GM19467 (cell line): ENCODE data around the gene ETV2.
"Not testable (repeated sequence)": the region's sequence is repeated elsewhere in the genome, so short reads cannot be mapped to it uniquely, and the experiment has no call there.

Experiments used
- ATAC-seq: cut with Tn5 transposase; IDR thresholded peaks from one replicate; pipeline ENCODE4 v1.9.1; 2021; ENCODE audit warnings: mild to moderate bottlenecking, moderate library complexity; ENCODE audit not compliant: unreplicated experiment

ETV2 gene

DNA sequence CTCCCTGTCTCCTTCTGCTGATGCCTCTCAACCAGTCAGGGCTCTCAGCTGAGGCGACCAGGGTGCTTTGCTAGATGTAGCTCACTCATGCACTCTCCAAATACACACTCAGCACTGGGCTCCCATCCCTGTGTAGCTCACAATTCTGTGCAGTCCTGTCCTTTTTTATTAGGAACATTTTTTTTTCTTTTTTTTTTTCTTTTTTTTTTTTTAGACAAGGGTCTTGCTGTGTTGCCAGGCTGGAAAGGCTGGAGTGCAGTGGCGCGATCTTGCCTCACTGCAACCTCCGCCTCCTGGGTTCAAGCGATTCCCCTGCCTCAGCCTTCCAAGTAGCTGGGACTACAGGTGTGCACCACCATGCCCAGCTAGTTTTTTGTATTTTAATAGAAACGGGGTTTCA lies 13.3 kb downstream of the ETV2 start:
- ATAC-seq = not testable (repeated sequence)

DNA sequence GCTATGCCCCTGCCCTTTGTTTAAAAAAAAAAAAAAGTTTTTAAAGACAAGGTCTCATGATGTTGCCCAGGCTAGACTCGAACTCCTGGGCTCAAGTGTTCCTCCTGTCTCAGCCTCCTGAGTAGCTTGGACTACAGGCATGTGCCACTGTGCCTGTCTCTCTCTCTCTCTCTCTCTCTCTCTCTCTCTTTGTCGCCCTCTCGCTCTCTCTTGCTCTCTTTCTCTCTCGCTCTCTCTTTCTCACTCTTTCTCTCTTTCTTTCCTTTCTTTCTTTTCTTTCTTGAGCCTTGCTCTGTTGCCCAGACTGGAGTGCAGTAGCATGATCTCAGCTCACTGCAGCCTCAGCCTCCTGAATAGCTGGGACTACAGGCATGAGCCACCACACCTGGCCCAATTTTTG lies 14.1 kb downstream of the ETV2 start:
- no peak for ATAC-seq

DNA sequence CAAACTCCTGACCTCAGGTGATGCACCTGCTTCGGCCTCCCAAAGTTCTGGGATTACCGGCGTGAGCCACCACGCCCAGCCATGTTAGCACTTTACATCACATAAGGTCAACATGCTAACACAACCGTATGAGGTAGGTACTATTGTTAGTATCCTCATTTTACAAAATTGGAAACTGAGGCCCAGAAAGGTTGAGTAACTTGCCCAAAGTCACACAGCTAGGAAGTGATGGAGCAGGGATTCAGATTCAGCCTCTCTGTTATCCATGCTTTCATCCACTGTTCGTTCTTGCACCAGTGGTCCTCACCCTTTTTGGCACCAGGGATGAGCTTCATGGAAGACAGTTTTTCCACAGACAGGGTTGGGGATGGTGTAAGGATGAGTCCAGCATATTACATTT lies 15.2 kb downstream of the ETV2 start:
- ATAC-seq = no peak

DNA sequence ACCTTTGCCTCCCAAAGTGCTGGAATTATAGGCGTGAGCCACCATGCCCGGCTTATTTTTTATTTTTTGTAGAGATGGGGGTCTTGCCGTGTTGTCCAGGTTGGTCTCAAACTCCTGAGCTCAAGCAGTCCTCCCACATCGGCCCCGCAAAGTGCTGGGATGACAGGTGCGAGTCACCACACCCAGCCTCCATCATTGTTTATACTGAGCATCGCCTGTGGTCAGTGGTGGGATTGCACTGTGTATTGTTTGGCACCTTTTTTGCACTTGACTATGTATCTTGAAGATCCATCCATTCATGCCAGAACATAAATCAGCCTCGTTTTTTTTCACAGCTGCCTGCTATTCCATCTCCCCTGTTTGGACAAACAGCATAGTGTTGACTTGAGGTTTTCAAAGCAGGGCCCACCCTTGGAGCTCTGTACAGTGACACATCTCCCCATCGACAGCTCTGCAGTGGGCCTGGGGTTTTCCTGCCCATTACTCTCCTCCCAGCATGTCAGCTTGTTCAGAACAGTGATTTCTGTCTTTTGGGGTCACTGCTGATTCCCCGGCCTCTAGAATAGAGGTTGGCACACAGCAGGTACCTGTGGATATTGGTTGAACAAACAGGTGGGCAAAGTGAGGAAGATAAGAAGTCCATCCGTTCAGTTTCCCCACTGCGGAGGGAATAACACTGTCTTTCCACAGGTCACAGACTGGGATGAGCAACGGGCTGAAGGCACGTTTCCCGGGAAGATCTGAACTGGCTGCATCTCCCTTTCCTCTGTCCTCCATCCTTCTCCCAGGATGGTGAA lies 16.6 kb downstream of the ETV2 start:
- ATAC-seq = no peak

DNA sequence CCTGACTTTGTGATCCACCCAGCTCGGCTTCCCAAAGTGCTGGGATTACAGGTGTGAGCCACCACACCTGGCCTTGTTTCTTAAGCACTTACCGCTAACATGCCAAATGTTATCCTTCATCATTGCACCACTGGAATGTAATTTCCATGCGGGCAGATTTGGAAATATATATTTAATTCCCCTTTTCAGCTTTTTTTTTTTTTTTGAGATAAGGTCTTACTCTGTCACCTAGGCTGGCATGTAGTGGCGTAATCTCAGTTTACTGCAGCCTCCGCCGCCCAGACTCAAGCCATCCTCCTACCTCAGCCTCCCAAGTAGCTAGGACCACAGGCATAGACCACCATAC lies 20.4 kb downstream of the ETV2 start:
- no peak for ATAC-seq

DNA sequence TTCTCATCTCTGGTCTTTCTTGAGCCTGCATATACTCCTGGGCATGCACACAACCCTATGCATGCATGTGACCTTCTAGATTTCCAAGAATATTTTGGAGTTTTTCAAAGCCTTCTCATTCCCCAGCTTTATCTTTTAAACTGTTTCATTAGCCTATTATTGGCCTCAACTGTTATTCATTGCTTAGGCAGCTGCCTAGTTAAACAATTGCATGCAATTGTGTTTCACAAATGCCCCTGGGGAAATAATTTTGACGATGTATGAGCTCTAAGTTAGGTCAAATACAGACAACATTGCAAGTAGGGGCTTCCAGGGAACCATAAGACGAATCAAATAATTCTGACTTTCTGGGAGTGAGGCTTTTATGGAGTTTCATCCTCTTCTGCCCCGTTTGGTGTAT lies 22.4 kb downstream of the ETV2 start:
- no peak for ATAC-seq

DNA sequence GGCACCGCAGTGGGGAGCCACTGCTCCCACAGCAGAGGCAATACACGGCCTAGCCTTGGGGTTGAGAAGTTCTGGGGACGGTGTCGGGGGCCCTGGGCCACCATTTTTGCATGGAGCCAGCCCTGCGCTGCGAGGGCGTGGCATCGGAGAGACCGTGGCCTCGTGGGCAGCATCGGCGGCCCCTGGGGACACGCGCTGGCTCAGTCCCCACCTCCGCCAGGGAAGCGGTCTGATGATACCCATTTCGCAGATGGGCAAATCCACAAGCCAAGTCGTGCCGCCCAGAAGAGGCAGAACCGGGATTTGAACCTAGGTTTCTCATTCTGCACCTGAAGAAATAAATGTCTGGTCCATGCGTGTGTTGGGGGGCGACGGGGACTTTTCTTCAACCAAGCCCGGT lies 23.6 kb downstream of the ETV2 start:
- no peak for ATAC-seq

DNA sequence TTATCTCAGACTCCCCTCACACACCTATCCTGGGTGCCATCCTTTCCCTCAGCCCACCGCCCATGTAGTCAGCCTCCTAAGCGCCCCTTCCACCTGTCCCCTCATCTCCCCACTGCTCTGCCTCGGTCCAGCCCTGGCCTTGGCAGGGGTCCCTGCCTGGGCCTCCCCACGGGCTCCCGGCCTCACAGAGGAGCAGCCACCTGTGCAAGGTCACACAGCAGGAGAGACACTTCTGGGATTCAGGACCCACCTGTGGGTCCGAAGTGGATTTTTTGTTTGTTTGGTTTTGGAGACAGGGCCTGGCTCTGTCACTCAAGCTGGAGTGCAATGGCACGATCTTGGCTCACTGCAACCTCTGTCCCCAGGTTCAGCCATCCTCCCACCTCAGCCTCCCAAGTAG lies 24.1 kb downstream of the ETV2 start:
- ATAC-seq = no peak

DNA sequence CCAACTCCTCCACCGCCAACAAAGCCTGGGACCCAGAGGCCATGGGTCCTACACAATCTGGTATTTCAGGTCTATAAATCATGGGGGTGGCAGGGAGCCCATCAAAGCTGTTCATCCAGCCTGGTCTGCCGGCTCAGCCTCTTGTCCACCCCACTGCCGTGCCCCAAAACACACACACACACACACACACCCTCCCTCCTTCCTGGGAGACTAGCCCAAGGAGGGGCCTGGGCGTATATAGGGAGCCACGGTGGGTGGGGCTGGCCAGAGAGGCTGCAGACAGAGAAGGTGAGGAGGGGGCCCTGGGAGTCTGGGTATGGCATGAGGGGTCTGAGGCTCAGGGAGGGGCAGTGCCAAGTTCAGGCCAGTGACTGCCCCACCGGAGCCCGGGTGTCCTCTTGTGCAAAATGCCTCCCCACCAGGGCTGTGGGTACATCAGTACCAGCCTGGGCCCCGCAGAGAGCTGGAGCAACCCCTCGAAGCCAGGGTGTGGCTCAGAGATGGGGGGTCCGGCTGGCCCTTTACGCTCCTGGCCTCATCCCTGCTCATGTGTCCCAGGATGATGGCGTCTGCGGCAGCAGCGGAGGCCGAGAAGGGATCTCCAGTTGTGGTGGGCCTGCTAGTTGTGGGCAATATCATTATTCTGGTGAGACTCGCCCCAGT lies 24.8 kb downstream of the ETV2 start, which contains the start of gene UPK1A:
Gene UPK1A (plus strand): TSS at position 267 of the 663 bp plus-strand sequence. CDS start 296 bp downstream, at position 563.
- ATAC-seq = no peak

DNA sequence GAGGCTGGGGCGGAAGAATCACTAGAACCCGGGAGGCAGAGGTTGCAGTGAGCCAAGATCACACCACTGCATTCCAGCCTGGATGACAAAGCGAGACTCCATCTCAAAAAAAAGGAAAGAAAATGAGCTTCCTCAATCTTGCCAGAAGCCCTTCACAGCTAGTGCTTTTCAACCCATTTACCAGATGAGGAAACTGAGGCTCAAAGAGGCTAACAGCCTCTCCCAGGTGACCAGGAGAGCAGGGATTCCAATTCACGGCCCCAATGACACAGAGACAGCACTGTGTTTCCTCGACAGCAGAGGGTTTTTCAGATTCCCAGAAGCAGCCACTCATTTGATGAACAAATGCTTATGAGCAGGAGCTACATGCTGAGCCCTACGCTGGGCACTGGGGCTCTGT lies 28.0 kb downstream of the ETV2 start:
- ATAC-seq = no peak

DNA sequence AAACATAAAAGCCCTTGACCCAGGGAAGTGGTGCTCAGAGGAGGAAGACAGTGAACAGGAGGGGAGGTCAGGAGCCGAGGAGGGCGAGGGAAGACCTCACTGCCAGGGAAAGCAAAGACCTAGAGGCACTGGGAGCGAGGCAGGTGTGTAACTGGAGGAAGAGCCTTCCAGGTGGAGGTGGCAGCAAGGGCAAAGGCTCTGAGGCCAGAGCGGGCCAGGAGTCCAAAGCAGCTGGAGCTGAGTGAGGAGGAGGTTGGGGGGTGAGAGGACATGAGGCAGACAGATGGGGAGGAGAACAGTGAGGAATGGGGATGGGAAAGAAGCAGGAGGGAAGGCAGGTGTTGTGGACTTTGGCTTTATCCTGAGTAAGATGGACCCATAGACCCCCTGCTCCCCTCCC lies 28.4 kb downstream of the ETV2 start:
- ATAC-seq = no peak

DNA sequence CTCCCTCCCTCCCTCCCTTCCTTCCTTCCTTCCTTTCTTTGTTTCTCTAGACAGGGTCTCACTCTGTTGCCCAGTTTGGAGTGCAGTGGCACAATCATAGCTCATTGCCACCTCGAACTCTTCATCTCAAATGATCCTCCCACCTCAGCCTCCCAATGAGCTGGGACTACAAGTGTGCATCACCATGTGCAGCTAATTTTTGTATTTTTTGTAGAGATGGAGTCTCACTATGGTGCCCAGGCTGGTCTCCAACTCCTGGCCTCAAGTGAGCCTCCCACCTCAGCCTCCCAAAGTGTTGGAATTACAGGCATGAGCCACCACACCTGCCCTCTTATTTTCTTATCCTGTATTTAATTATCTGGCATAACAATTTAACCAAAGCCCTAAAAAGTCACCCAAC lies 29.1 kb downstream of the ETV2 start:
- no peak for ATAC-seq

DNA sequence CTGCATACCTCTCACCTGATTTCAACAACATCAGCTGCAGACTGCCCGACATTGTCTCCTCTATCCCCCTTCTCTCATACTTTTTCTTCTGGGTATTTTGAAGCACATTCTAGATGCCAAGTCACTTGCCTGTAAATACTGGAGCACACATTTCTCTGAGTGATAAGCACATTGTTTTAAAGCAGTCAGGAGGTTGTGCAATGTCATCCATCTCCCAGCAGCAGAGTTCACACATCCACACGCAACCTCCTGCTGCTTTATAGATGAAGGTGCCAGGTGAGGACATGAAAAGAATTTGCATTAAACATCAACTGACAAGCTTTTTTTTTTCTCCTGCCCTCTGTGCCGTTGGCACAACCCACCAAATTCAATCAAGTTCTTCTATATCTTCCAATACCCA lies 30.3 kb downstream of the ETV2 start:
- no peak for ATAC-seq

DNA sequence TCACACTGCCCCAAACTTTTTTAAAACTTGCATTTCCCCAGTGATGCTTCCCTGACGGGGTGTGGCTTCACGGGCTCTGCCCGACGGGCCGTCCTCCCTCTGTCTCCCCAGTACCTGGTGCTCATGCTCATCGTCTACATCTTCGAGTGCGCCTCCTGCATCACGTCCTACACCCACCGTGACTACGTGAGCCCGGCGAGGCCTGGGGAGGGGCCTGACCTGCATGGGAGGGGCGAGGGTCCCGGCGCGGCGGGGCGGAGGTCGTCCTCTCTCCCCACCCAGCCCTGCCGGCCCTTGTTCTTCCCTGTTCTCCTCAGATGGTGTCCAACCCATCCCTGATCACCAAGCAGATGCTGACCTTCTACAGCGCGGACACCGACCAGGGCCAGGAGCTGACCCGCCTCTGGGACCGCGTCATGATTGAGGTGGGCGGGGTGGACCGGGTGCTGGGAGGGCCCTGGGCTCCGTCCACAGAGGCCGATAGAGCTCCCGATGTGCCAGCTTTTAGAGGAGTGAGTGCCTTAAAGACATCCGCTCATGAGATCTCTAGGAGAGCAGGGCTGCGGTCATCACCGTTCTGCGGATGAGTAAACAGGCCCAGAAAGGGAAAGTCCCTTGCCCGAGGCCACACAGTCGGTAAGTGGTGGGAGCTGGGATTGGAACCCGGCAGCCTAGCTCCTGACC lies 31.7 kb downstream of the ETV2 start:
- ATAC-seq = no peak

DNA sequence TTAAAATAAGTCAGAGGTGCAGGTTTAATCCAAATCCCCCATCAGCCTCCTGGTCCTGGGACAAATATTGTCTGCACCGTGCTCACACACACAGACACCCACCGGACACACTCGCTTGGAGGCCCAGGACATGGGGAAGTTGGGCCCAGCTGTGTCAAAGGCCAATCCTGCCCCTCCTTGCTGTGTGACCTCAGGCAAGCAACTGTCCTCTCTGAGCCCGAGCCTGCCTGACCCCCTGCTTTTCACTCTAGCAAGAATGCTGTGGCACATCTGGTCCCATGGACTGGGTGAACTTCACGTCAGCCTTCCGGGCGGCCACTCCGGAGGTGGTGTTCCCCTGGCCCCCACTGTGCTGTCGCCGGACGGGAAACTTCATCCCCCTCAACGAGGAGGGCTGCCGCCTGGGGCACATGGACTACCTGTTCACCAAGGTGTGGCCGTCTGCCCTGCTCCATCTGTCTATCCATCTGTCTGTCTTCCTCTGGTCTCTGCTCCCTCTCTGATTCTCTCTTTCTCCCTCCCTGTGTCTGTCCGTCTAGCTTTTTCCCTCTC lies 34.1 kb downstream of the ETV2 start:
- ATAC-seq = no peak

DNA sequence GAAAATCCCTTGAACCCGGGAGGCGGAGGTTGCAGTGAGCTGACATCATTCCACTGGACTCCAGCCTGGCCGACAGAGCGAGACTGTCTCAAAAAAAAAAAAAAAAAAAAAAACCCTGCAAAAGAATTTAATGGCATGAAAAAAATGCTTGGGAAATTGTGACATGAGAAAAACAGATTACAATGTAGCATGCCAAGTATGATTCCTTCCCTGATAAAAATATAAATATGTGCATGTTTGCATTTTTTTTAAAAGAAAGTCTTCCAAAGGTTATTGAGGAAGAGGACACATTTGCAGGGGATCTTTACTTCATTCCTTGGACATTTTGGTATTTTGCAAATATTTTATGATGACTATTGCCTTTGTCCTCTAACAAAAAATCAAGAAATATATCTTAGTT lies 48.3 kb downstream of the ETV2 start:
- ATAC-seq = no peak

DNA sequence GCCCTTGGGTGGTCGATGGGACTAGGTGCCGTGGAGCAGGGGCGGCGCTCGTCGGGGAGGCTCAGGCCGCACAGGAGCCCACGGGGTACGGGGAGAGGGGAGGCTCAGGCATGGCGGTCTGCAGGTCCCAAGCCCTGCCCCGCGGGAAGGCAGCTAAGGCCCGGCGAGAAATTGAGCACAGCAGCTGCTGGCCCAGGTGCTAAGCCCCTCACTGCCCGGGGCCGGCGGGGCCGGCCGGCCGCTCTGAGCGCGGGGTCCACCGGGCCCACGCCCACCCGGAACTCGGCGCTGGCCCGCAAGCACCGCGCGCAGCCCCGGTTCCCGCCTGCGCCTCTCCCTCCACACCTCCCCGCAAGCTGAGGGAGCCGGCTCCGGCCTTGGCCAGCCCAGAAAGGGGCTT lies 49.6 kb downstream of the ETV2 start:
- ATAC-seq = not testable (repeated sequence)

DNA sequence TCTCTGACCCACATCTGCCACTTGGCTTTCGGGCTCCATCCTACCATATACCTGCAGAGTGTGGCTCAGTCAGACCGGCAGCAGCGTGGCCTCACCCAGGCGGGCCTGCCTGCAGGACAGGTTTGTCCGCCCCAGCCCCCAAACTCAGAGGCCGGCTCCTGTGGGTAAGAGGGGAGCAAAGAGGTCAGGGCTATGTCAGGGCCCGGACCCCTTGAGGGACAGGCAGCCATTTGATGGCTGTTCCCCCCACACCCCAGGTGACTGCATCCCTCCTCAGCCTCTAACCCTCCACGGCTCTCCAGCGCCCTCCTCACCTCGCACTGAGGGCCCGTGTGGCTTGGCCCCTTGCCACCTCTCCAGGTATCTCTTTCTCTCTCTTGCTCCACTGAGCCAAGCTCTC lies 50.5 kb downstream of the ETV2 start:
- ATAC-seq = no peak

DNA sequence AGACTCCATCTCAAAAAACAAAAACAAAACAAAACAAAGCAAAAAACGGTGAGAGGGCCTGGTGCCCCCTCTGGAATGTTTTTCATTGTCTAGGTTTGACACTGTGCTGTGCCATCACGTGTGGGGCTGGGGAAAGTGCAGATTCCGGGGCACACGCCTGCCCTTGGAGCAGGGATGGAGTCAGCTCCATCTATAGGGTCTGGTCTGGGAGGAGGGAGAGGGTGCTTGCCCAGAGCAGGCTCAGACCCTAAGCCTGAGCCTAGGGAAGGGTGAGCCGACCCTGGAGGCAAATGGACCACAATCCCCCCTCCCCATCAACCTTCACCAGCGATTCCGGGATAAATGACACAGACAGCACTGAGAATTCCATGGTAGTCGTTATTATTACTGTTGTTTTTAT lies 51.9 kb downstream of the ETV2 start:
- no peak for ATAC-seq

DNA sequence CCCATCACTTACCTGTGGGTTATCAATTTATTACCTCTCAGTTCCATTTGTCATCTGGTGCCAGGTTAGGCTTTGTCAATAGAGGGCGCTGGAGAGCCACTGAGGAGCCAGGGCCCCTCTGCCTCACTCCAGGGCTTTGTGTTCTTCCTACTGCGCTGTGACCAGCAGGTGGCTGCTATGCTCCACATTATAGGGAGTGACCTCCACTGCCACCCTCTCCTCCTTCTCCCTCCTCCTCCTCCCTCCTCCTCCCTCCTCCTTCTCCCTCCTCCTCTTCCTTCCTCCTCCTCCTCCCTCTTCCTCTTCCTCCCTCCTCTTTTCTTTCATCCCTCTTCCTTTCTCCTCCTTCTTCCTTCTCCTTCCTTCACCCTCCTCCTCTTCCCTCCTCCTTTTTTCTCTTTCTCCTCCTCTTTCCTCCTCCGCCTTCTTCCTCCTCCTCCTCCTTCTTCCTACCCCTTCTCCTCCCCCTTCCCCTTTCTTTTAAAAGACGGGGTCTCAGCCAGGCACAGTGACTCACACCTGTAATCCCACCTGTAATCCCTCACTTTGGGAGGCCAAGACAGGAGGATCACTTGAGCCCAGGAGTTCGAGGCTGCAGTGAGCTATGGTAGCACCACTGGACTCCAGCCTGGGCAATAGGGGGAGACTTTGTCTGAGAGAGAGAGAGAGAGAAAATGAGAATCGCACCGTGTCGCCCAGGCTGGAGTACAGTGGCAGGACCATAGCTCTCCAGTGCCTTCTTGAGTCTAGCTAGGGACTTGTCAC lies 52.5 kb downstream of the ETV2 start:
- peak; percentile 85 for ATAC-seq
